Tibial nerve (tissue), 4 donors: Measurements from ENCODE around the gene ITGA8.

Experiments used
- EP300 ChIP-seq, 2 donors: sonication (generic); formaldehyde crosslinking; IDR thresholded peaks; one replicate each; pipeline ENCODE4 v1.6.1; 2017; ENCODE audit warnings: antibody characterized with exemption in 2 of 2, mild to moderate bottlenecking in 1 of 2
- POLR2A ChIP-seq, 2 donors: fragments of 450-650 bp; IDR thresholded peaks; one replicate each; pipeline ENCODE4 v1.6.1; 2017; ENCODE audit warnings: antibody characterized with exemption in 2 of 2, mild to moderate bottlenecking in 2 of 2, moderate library complexity in 2 of 2
- TF ChIP-seq, protein P1 (sequence below), 5 experiments: fragments of 200-600 bp in 3 of 5; fragments of 450-650 bp in 2 of 5; sonication (generic) in 3 of 5; IDR thresholded peaks; one replicate each; pipeline ENCODE4 v1.5.1; 2016 to 2019; ENCODE audit warnings: antibody characterized with exemption in 5 of 5, mild to moderate bottlenecking in 3 of 5, moderate library complexity in 2 of 5

DNA sequence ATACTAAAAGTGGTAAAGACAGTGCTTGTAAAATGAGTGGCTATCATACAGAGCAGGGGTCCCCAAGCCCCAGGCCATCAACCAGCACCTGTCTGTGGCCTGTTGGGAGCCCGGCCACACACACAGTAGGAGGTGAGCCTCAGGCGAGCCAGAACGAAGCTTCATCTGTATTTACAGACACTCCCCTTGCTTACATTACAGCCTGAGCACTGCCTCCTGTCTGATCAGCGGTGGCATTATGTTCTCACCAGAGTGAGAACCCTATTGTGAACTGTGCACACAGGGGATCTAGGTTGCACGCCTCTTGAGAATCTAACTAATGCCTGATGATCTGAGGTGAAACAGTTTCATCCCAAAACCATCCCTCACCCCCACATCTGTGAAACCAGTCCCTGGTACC, 58.7 kb downstream of the ITGA8 start:
- no peak for TF ChIP-seq POLR2A (IDR thresholded peaks at IDR 0.05)
- TF ChIP-seq, protein P1, sequence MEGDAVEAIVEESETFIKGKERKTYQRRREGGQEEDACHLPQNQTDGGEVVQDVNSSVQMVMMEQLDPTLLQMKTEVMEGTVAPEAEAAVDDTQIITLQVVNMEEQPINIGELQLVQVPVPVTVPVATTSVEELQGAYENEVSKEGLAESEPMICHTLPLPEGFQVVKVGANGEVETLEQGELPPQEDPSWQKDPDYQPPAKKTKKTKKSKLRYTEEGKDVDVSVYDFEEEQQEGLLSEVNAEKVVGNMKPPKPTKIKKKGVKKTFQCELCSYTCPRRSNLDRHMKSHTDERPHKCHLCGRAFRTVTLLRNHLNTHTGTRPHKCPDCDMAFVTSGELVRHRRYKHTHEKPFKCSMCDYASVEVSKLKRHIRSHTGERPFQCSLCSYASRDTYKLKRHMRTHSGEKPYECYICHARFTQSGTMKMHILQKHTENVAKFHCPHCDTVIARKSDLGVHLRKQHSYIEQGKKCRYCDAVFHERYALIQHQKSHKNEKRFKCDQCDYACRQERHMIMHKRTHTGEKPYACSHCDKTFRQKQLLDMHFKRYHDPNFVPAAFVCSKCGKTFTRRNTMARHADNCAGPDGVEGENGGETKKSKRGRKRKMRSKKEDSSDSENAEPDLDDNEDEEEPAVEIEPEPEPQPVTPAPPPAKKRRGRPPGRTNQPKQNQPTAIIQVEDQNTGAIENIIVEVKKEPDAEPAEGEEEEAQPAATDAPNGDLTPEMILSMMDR (IDR thresholded peaks at IDR 0.05) = no peak
- TF ChIP-seq EP300 (IDR thresholded peaks at IDR 0.05) = no peak
